H9 (cell line): ENCODE data around the gene CD248. TPM values are rescaled to one million over a fixed set of nuclear protein-coding genes. Genes with fewer than 3 reads are reported as not detected.

ENCODE experiments used
- DNase-seq: peaks from one replicate; pipeline ENCODE4 v3.0.0-alpha.2; 2017
- H2AFZ ChIP-seq: one replicate; pipeline ENCODE4 v1.6.1; 2013; ENCODE audit warnings: mild to moderate bottlenecking, low read length, control low read depth, moderate library complexity
- H2AK5ac ChIP-seq: 2 replicates; pipeline ENCODE4 v1.6.1; 2013; ENCODE audit warnings: low read length, control low read depth, mixed read lengths; ENCODE audit not compliant: insufficient read length
- H2BK120ac ChIP-seq: one replicate; pipeline ENCODE4 v1.6.1; 2013; ENCODE audit warnings: low read depth, mild to moderate bottlenecking, low read length, control low read depth, inconsistent platforms; ENCODE audit not compliant: poor library complexity, severe bottlenecking
- H2BK12ac ChIP-seq: 2 replicates; pipeline ENCODE4 v1.6.1; 2013; ENCODE audit warnings: low read length, control low read depth, mixed read lengths, low read depth; ENCODE audit not compliant: insufficient read length
- H2BK15ac ChIP-seq: 2 replicates; pipeline ENCODE4 v1.6.1; 2013; ENCODE audit warnings: low read depth, low read length, control low read depth
- H2BK20ac ChIP-seq: one replicate; pipeline ENCODE4 v1.6.1; 2013; ENCODE audit warnings: low read depth, mild to moderate bottlenecking, low read length, control low read depth, inconsistent platforms; ENCODE audit not compliant: poor library complexity, severe bottlenecking
- H2BK5ac ChIP-seq: 2 replicates; pipeline ENCODE4 v1.6.1; 2013; ENCODE audit warnings: low read length, control low read depth, mixed read lengths; ENCODE audit not compliant: insufficient read length
- H3K14ac ChIP-seq: 2 replicates; pipeline ENCODE4 v1.6.1; 2013; ENCODE audit warnings: low read length, control low read depth; ENCODE audit not compliant: insufficient read depth
- H3K18ac ChIP-seq: 2 replicates; pipeline ENCODE4 v1.6.1; 2013; ENCODE audit warnings: low read depth, mild to moderate bottlenecking, mixed read lengths, low read length, control low read depth; ENCODE audit not compliant: insufficient read length
- H3K23ac ChIP-seq: 2 replicates; pipeline ENCODE4 v1.6.1; 2013; ENCODE audit warnings: low read length, control low read depth, mixed read lengths, low read depth; ENCODE audit not compliant: insufficient read length
- H3K23me2 ChIP-seq: 2 replicates; pipeline ENCODE4 v1.6.1; 2013; ENCODE audit warnings: low read depth, mild to moderate bottlenecking, mixed read lengths, low read length, control low read depth; ENCODE audit not compliant: insufficient read length, poor library complexity, severe bottlenecking
- H3K27ac ChIP-seq: 2 replicates; pipeline ENCODE4 v1.5.1; 2013; ENCODE audit warnings: low read length, control low read depth, mixed read lengths, low read depth; ENCODE audit not compliant: insufficient read length
- H3K27me3 ChIP-seq: 2 replicates; pipeline ENCODE4 v1.6.1; 2013; ENCODE audit warnings: low read length, control low read depth, inconsistent platforms; ENCODE audit not compliant: insufficient read depth
- H3K4ac ChIP-seq: 2 replicates; pipeline ENCODE4 v1.6.1; 2013; ENCODE audit warnings: low read depth, mild to moderate bottlenecking, control low read depth, inconsistent platforms, low read length, moderate library complexity
- H3K4me1 ChIP-seq: 2 replicates; pipeline ENCODE4 v1.6.1; 2013; ENCODE audit warnings: low read length, control low read depth, inconsistent platforms; ENCODE audit not compliant: insufficient read depth
- H3K4me2 ChIP-seq: 2 replicates; pipeline ENCODE4 v1.6.1; 2013; ENCODE audit warnings: low read length, control low read depth, mixed read lengths; ENCODE audit not compliant: insufficient read length, insufficient read depth
- H3K56ac ChIP-seq: 2 replicates; pipeline ENCODE4 v1.6.1; 2013; ENCODE audit warnings: low read depth, mild to moderate bottlenecking, mixed read lengths, low read length, control low read depth; ENCODE audit not compliant: insufficient read length
- H3K79me1 ChIP-seq: 2 replicates; pipeline ENCODE4 v1.6.1; 2013; ENCODE audit warnings: low read depth, mild to moderate bottlenecking, moderate library complexity, low read length, control low read depth, inconsistent platforms; ENCODE audit not compliant: insufficient read depth, poor library complexity, severe bottlenecking
- H3K79me2 ChIP-seq: 2 replicates; pipeline ENCODE4 v1.6.1; 2013; ENCODE audit warnings: low read length, control low read depth, inconsistent platforms; ENCODE audit not compliant: insufficient read depth
- H3K9ac ChIP-seq: 2 replicates; pipeline ENCODE4 v1.6.1; 2013; ENCODE audit warnings: low read length, control low read depth, mixed read lengths; ENCODE audit not compliant: insufficient read length; ENCODE audit errors: extremely low read depth
- H3K9me3 ChIP-seq: one replicate; pipeline ENCODE4 v1.6.1; 2013; ENCODE audit warnings: low read depth, low read length, inconsistent platforms; ENCODE audit not compliant: control insufficient read depth
- H3T11ph ChIP-seq: one replicate; pipeline ENCODE4 v1.6.1; 2013; ENCODE audit warnings: mild to moderate bottlenecking, low read length, control low read depth, inconsistent platforms
- H4K20me1 ChIP-seq: one replicate; pipeline ENCODE4 v1.6.1; 2013; ENCODE audit not compliant: control insufficient read depth, insufficient read length, insufficient read depth
- H4K5ac ChIP-seq: 2 replicates; pipeline ENCODE4 v1.6.1; 2013; ENCODE audit warnings: low read depth, mild to moderate bottlenecking, mixed read lengths, low read length, control low read depth; ENCODE audit not compliant: insufficient read length
- H4K8ac ChIP-seq: replicated peaks from 2 replicates; pipeline ENCODE4 v1.6.1; 2013; ENCODE audit warnings: low read length, control low read depth, mixed read lengths, low read depth; ENCODE audit not compliant: insufficient read length
- H4K91ac ChIP-seq: 2 replicates; pipeline ENCODE4 v1.6.1; 2013; ENCODE audit warnings: low read depth, mild to moderate bottlenecking, moderate library complexity, mixed read lengths, low read length, control low read depth; ENCODE audit not compliant: insufficient read length
- H3K27ac Mint-ChIP-seq, 3 experiments: 2 replicates in 2 of 3; 3 replicates in 1 of 3; pipeline ENCODE4 v1.8.0; 2020 to 2021; ENCODE audit warnings: mixed read lengths in 3 of 3, mild to moderate bottlenecking in 1 of 3, moderate library complexity in 1 of 3
- H3K27me3 Mint-ChIP-seq: 2 replicates; pipeline ENCODE4 v1.8.0; 2021; ENCODE audit warnings: low read depth, mild to moderate bottlenecking, moderate library complexity, mixed read lengths
- H3K36me3 Mint-ChIP-seq, 3 experiments: 2 replicates in 2 of 3; 3 replicates in 1 of 3; pipeline ENCODE4 v1.8.0; 2020 to 2021; ENCODE audit warnings: low read depth in 3 of 3, mixed read lengths in 3 of 3; ENCODE audit not compliant: insufficient read depth in 1 of 3
- H3K4me1 Mint-ChIP-seq, 2 experiments: 2 replicates each; pipeline ENCODE4 v1.8.0; 2020; ENCODE audit warnings: mixed read lengths in 2 of 2
- H3K4me3 Mint-ChIP-seq, 2 experiments: 2 replicates in 1 of 2; 3 replicates in 1 of 2; pipeline ENCODE4 v1.8.0; 2020 to 2021; ENCODE audit warnings: mild to moderate bottlenecking in 2 of 2, mixed read lengths in 2 of 2, moderate library complexity in 1 of 2
- H3K9me3 Mint-ChIP-seq, 2 experiments: 2 replicates in 1 of 2; 3 replicates in 1 of 2; pipeline ENCODE4 v1.8.0; 2020; ENCODE audit warnings: mild to moderate bottlenecking in 2 of 2, mixed read lengths in 2 of 2, moderate library complexity in 1 of 2
- WGBS: extraction: QIAGEN DNeasy Blood & Tissue Kit; methylation state at CpG from one replicate; pipeline ENCODE4 v1.1.7; 2013; ENCODE audit warnings: missing lambda C conversion rate, low lambda C conversion rate, mixed read lengths; ENCODE audit not compliant: insufficient read length; ENCODE audit errors: extremely low coverage; 5-methylcytosine and 5-hydroxymethylcytosine counted together
- total RNA-seq: library from RNA; stranded (reverse); gene quantifications from 2 replicates; pipeline ENCODE4 v1.2.1, GENCODE V29; 2021
- TF ChIP-seq, protein P1 (sequence below): fragments of 200-600 bp; sonication (generic); conservative IDR thresholded peaks from 3 replicates; pipeline ENCODE4 v1.8.0; 2021; ENCODE audit warnings: antibody characterized with exemption, mild to moderate bottlenecking

Gene CD248
- total RNA-seq, 1 experiment from 2014 or later, result 1.5 TPM

DNA sequence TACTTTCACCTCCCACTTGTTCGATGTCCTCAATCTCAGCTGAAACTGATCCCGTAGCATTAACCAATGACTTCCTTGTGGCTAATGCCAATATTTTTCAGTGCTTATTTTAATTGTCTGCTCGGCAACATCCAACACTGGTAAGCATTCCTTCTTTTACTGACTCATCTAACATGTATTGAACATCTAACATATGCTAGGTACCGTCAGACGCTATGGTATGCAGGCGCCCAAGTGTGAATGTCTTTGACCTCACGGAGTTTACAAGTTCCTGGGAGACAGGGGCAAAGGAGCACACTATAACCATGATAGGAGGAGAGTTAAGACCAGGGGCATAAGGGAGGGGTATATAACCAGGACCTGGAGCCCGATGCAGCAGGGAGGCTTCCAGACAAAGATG, 26.3 kb upstream of the CD248 start:
- H3K23me2 ChIP-seq, result peaks cover 16% of the 10 kb centered on the region
- TF ChIP-seq, protein P1, sequence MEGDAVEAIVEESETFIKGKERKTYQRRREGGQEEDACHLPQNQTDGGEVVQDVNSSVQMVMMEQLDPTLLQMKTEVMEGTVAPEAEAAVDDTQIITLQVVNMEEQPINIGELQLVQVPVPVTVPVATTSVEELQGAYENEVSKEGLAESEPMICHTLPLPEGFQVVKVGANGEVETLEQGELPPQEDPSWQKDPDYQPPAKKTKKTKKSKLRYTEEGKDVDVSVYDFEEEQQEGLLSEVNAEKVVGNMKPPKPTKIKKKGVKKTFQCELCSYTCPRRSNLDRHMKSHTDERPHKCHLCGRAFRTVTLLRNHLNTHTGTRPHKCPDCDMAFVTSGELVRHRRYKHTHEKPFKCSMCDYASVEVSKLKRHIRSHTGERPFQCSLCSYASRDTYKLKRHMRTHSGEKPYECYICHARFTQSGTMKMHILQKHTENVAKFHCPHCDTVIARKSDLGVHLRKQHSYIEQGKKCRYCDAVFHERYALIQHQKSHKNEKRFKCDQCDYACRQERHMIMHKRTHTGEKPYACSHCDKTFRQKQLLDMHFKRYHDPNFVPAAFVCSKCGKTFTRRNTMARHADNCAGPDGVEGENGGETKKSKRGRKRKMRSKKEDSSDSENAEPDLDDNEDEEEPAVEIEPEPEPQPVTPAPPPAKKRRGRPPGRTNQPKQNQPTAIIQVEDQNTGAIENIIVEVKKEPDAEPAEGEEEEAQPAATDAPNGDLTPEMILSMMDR, result no peak
- H3K18ac ChIP-seq, result no peak overlapping the region
- no peak overlapping the region for H2AFZ ChIP-seq
- Mint-ChIP-seq H3K9me3 (peaks cover 0 to 3% of the 10 kb centered on the region in 2 experiments; a peak in 4 of 5 replicates), H3K36me3 (peaks cover 12 to 29% (median 23%) of the 10 kb centered on the region in 3 experiments), H3K27me3 (peaks cover 4% of the 10 kb centered on the region), H3K4me1 (peaks cover 26% of the 10 kb centered on the region in 2 experiments), H3K4me3 (peak overlapping the region; percentile 95 to 98; a peak in 4 of 5 replicates), H3K27ac (no peak overlapping the region)
- H3K4ac ChIP-seq, result no peak overlapping the region
- H2BK12ac ChIP-seq, result no peak overlapping the region
- no peaks in the 10 kb centered on the region for H3K27me3 ChIP-seq
- no peak overlapping the region for H3K56ac ChIP-seq
- H3K4me1 ChIP-seq, result no peaks in the 10 kb centered on the region
- no peaks in the 10 kb centered on the region for H3K9me3 ChIP-seq
- H3K9ac ChIP-seq, result no peak overlapping the region
- peaks cover 3% of the 10 kb centered on the region for H4K20me1 ChIP-seq
- H4K8ac ChIP-seq, result no peak overlapping the region
- no peak overlapping the region for H3K27ac ChIP-seq
- no peak overlapping the region for H4K5ac ChIP-seq
- H2BK5ac ChIP-seq, result no peak overlapping the region
- H3K23ac ChIP-seq, result no peak overlapping the region
- no peak overlapping the region for H2BK120ac ChIP-seq
- peaks cover 2% of the 10 kb centered on the region; the same call in 1 of the 2 replicates for H3K79me2 ChIP-seq
- DNase-seq, result no peak
- no peak overlapping the region for H2BK15ac ChIP-seq
- H2AK5ac ChIP-seq, result no peak overlapping the region
- H4K91ac ChIP-seq, result no peak overlapping the region
- H3K4me2 ChIP-seq, result no peak overlapping the region
- H3T11ph ChIP-seq, result no peak overlapping the region
- no peaks in the 10 kb centered on the region for H3K79me1 ChIP-seq
- H3K14ac ChIP-seq, result no peak overlapping the region
- H2BK20ac ChIP-seq, result no peak overlapping the region
- WGBS, result no CpG with 5 or more reads among the region's 8 CpGs
